ENCODE measurements around the gene ALDH2.

Gene ALDH2

DNA sequence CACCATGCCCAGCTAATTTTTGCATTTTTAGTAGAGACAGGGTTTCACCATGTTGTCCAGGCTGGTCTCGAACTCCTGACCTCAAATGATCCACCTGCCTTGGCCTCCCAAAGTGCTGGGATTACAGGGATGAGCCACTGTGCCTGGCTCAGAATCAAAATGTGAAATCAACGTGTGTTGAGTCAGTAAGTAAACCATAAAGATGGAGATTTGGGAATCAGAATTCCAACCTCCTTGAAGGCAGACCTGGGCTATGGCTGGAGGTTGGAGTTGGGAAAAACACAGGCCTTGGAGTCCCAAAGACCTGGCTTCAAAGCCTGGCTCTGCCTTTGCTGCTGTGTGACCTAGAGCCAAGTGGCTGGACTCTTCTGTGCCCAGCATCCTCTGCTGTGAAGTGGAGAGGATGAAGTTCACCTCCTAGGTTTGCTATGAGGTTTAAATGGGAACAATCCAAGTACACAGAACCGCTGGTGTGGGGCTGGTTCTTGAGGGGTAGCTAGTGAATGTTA is 10.2 kb downstream of the ALDH2 start:
- TF ChIP-seq, protein P1, sequence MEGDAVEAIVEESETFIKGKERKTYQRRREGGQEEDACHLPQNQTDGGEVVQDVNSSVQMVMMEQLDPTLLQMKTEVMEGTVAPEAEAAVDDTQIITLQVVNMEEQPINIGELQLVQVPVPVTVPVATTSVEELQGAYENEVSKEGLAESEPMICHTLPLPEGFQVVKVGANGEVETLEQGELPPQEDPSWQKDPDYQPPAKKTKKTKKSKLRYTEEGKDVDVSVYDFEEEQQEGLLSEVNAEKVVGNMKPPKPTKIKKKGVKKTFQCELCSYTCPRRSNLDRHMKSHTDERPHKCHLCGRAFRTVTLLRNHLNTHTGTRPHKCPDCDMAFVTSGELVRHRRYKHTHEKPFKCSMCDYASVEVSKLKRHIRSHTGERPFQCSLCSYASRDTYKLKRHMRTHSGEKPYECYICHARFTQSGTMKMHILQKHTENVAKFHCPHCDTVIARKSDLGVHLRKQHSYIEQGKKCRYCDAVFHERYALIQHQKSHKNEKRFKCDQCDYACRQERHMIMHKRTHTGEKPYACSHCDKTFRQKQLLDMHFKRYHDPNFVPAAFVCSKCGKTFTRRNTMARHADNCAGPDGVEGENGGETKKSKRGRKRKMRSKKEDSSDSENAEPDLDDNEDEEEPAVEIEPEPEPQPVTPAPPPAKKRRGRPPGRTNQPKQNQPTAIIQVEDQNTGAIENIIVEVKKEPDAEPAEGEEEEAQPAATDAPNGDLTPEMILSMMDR (IDR thresholded peaks at IDR 0.05; ENCODE audit: control insufficient read depth, insufficient read depth, low read depth, low read length, missing control alignments) = no peak
- H3K4me3 ChIP-seq (ENCODE audit: control insufficient read depth, low read depth, low read length) = no peak overlapping the region
- DNase-seq (ENCODE audit: low read depth) = no peak

DNA sequence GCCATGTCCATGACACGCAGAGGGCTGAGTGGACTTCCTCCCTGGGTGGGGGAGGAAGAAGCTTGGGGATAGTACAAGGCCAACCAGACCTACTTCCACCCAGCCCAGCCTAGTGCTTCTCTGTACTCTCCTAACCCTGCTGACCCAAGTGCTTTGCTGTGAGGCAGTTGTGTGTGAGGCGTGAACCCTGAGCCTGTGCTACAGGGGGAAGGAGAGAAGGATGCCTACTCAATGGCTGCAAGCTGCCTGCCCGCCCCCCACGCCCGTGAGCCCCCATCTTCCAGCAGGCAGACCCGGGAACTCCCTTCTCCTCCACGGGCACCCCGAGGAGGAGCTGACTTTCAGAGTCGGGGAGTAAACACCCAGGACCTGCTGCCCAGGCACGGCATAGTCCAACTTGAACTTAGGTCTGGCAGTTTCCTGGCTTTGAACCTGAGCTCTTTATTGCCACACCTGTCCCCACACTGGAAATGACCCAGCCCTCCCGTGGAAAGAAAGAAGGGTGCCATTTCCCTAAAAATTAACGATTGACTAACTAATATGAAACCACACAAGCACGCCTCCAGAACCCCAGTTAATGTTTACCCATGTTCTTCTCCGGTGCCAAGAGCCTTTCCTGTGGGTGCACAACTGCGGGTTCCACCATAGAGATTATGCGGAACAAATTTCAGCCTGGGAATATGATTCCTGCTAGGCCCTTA is 10.8 kb downstream of the ALDH2 start:
- no peak for DNase-seq (ENCODE audit: low read depth)

DNA sequence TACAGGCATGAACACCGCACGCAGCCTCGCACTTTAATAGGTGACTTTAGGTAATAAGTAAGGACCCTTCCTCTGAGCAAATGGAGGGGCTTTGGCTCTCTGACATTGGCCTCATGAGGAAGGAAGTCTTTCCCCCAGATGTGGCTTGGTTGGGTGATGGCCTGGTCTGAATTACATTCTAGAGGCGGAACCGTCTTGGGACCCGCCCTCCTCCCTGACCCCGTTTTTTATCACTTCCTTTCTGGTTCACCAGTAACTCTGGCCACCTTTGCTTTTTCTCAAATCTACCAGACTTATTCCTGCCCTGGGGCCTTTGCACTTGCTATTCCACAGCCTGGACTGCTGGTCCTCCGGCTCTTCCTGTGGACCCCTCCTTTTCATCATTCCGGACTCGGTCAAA is 13.4 kb downstream of the ALDH2 start:
- no peak for DNase-seq (ENCODE audit: low read depth)
- H3K4me3 ChIP-seq (ENCODE audit: control insufficient read depth, low read depth, low read length) = no peak overlapping the region
- TF ChIP-seq, protein P1 (IDR thresholded peaks at IDR 0.05; ENCODE audit: control insufficient read depth, insufficient read depth, low read depth, low read length, missing control alignments) = no peak

More for the DNA sequence above, 10.8 kb downstream of the ALDH2 start:
- H3K4me3 ChIP-seq (ENCODE audit: control insufficient read depth, low read depth, low read length) = no peak overlapping the region
- TF ChIP-seq, protein P1 (IDR thresholded peaks at IDR 0.05; ENCODE audit: control insufficient read depth, insufficient read depth, low read depth, low read length, missing control alignments) = no peak

DNA sequence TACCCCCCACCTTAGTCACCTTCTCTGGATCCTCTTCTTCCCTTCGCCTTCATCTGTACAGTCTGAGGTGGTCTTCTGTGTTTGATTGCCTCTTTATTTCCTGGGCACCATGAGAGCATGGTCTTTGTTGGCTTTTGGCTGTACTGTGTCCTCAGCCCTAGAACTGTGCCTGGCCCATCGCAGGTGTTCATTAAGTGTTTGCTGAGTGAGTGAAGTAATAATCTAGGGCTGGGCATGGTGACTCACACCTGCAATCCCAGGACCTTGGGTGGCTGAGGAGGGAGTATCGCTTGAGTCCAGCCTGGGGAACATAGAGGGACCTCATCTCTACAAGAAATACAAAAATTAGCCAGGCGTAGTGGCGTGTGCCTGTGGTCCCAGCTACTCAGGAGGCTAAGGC is 13.9 kb downstream of the ALDH2 start:
- no peak overlapping the region for H3K4me3 ChIP-seq (ENCODE audit: control insufficient read depth, low read depth, low read length)
- no peak for DNase-seq (ENCODE audit: low read depth)
- TF ChIP-seq, protein P1 (IDR thresholded peaks at IDR 0.05; ENCODE audit: control insufficient read depth, insufficient read depth, low read depth, low read length, missing control alignments) = no peak

DNA sequence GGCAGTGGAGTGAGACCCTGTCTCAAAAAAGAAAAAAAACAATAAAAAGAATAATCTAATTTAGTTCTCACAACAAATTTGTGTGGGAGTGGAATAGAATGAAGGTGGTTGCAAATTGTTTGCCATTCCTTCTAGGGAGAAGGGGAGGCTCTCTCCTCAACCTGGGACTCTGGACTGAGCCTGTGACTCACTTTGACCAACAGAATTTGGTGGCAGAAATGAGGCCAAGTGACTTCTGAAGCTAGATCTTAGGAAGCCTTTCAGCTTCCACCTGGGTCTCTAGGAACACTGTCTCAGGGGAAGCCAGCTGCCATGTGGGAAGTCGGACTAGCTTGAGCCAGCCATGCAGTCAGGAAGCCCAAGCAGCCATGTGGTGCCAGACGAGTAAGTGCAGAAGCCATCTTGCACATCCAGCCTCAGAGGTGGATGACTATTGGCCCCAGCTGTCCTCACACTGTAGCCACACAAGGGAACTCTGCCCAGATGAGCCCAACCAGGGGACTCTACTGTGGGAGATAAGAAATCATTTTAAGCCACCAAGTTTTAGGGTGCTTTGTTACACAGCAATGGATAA is 14.4 kb downstream of the ALDH2 start:
- TF ChIP-seq, protein P1 (IDR thresholded peaks at IDR 0.05; ENCODE audit: control insufficient read depth, insufficient read depth, low read depth, low read length, missing control alignments) = no peak
- no peak overlapping the region for H3K4me3 ChIP-seq (ENCODE audit: control insufficient read depth, low read depth, low read length)
- DNase-seq (ENCODE audit: low read depth) = no peak

DNA sequence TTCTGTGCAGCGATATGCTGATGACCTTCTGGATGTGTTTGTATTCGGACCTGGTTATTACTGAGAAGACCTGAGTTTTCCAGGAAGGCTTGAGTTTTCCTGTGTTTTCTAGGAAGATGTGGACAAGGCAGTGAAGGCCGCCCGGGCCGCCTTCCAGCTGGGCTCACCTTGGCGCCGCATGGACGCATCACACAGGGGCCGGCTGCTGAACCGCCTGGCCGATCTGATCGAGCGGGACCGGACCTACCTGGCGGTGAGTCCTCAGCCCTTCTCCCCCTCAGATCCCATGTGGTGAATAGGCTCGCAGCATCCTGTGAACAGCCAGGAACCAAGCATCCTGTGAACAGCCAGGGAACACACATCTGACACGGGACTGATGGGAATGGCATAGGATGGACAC is 16.3 kb downstream of the ALDH2 start:
- H3K4me3 ChIP-seq (ENCODE audit: control insufficient read depth, low read depth, low read length) = no peak overlapping the region
- TF ChIP-seq, protein P1 (IDR thresholded peaks at IDR 0.05; ENCODE audit: control insufficient read depth, insufficient read depth, low read depth, low read length, missing control alignments) = no peak
- no peak for DNase-seq (ENCODE audit: low read depth)
